ENCODE results near the gene FLRT2.

Gene FLRT2

GRCh38 chr14:85686908-85687307 is 157.0 kb downstream of the FLRT2 start:
- DNase-seq = no peak

GRCh38 chr14:85687456-85687855 is 157.5 kb downstream of the FLRT2 start:
- DNase-seq = no peak

- no peak for DNase-seq
Observed at GRCh38 chr14:85688006-85688405, 158.1 kb downstream of the FLRT2 start.

- DNase-seq = no peak
Observed at GRCh38 chr14:85695300-85695699, 165.4 kb downstream of the FLRT2 start.

- no peak for DNase-seq
Observed at GRCh38 chr14:85701116-85701515, 171.2 kb downstream of the FLRT2 start.

- DNase-seq = no peak
Observed at GRCh38 chr14:85701763-85702162, 171.8 kb downstream of the FLRT2 start.

GRCh38 chr14:85702191-85702590 is 172.2 kb downstream of the FLRT2 start:
- DNase-seq = no peak

GRCh38 chr14:85702997-85703396 is 173.1 kb downstream of the FLRT2 start:
- no peak for DNase-seq

All from SHP77 (cell line).